HEK293T (cell line): Measurements from ENCODE around the gene GPR152.

Experiments used
- ARNT ChIP-seq: fragments of 450-650 bp; IDR thresholded peaks from 2 replicates; pipeline ENCODE4 v1.6.1; 2017; ENCODE audit warnings: mild to moderate bottlenecking
- BHLHE40 ChIP-seq: fragments of 450-650 bp; IDR thresholded peaks from 2 replicates; pipeline ENCODE4 v1.6.1; 2016; ENCODE audit warnings: mild to moderate bottlenecking, moderate library complexity, borderline replicate concordance
- FOXA1 ChIP-seq: fragments of 450-650 bp; IDR thresholded peaks from 2 replicates; pipeline ENCODE4 v1.6.1; 2016; ENCODE audit warnings: mild to moderate bottlenecking
- FOXK2 ChIP-seq: fragments of 450-650 bp; IDR thresholded peaks from 2 replicates; pipeline ENCODE4 v1.6.1; 2016; ENCODE audit warnings: mild to moderate bottlenecking
- FOXM1 ChIP-seq: fragments of 450-650 bp; IDR thresholded peaks from 2 replicates; pipeline ENCODE4 v1.6.1; 2017; ENCODE audit warnings: mild to moderate bottlenecking, borderline replicate concordance
- HDGF ChIP-seq: fragments of 450-650 bp; IDR thresholded peaks from 2 replicates; pipeline ENCODE4 v1.6.1; 2017; ENCODE audit warnings: antibody characterized with exemption, borderline replicate concordance
- LEF1 ChIP-seq: fragments of 450-650 bp; IDR thresholded peaks from 2 replicates; pipeline ENCODE4 v1.6.1; 2017; ENCODE audit warnings: mild to moderate bottlenecking, borderline replicate concordance
- PKNOX1 ChIP-seq: fragments of 450-650 bp; IDR thresholded peaks from 2 replicates; pipeline ENCODE4 v1.6.1; 2016
- SP1 ChIP-seq: fragments of 450-650 bp; IDR thresholded peaks from 2 replicates; pipeline ENCODE4 v1.6.1; 2017
- TARDBP ChIP-seq: fragments of 450-650 bp; IDR thresholded peaks from 2 replicates; pipeline ENCODE4 v1.6.1; 2016

- TF ChIP-seq PKNOX1, result no peak
- no peak for TF ChIP-seq SP1
- no peak for TF ChIP-seq ARNT
- TF ChIP-seq HDGF, result no peak
- TF ChIP-seq FOXK2, result no peak
- TF ChIP-seq FOXA1, result no peak
- no peak for TF ChIP-seq LEF1
- no peak for TF ChIP-seq BHLHE40
- no peak for TF ChIP-seq TARDBP
- TF ChIP-seq FOXM1, result no peak
Measured at GRCh38 chr11:67463186-67463585, 10.7 kb upstream of the GPR152 start.
